ENCODE data around the gene GPR160.

DNA sequence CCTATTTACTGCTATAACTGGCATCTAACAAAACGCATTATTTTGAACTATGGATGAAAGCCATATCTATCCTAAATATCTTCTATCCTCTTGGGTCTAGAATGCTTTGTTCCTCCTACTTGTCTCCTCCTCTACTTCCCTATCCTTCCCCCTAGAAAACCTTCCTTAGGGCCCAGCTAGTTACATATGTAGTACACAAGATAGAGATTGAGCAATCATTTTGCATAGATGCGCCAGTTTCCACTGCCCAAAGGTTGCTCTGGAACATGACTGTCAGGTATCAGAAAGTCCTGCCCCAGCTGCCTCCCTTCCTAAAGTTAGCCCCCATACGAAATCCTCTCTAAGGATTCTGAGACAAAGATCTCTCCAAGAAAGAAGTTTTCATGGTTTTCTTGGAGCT is 55.1 kb downstream of the GPR160 start:
- TF ChIP-seq, protein P1, sequence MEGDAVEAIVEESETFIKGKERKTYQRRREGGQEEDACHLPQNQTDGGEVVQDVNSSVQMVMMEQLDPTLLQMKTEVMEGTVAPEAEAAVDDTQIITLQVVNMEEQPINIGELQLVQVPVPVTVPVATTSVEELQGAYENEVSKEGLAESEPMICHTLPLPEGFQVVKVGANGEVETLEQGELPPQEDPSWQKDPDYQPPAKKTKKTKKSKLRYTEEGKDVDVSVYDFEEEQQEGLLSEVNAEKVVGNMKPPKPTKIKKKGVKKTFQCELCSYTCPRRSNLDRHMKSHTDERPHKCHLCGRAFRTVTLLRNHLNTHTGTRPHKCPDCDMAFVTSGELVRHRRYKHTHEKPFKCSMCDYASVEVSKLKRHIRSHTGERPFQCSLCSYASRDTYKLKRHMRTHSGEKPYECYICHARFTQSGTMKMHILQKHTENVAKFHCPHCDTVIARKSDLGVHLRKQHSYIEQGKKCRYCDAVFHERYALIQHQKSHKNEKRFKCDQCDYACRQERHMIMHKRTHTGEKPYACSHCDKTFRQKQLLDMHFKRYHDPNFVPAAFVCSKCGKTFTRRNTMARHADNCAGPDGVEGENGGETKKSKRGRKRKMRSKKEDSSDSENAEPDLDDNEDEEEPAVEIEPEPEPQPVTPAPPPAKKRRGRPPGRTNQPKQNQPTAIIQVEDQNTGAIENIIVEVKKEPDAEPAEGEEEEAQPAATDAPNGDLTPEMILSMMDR (IDR thresholded peaks at IDR 0.05) = no peak
- TF ChIP-seq POLR2A (IDR thresholded peaks at IDR 0.05) (no peak), EP300 (IDR thresholded peaks at IDR 0.05) (no peak)

Data from tibial nerve (tissue), 4 donors.